ENCODE data around the gene SLC35F4. TPM values are rescaled to one million over a fixed set of nuclear protein-coding genes. Genes with fewer than 3 reads are reported as not detected.

Gene SLC35F4
- total and polyA plus RNA-seq, 2 of the 8 experiments (the other 6 are each of a cell fraction or from before 2014, with no cell fraction given) = not detected

- no peak for TF ChIP-seq CHD7 (IDR thresholded peaks at IDR 0.05; ENCODE audit: insufficient replicate concordance, low read length)
- TF ChIP-seq JUND (IDR thresholded peaks at IDR 0.05; ENCODE audit: low read length) = no peak
- no peak for TF ChIP-seq YY1 (IDR thresholded peaks at IDR 0.05; ENCODE audit: low read depth, low read length)
- no peak for TF ChIP-seq SUZ12 (IDR thresholded peaks at IDR 0.05; ENCODE audit: low read length)
- TF ChIP-seq MAFK (IDR thresholded peaks at IDR 0.05; ENCODE audit: low read depth, low read length) = no peak
- no peak for TF ChIP-seq RNF2 (IDR thresholded peaks at IDR 0.05; ENCODE audit: borderline replicate concordance, low read depth, low read length, missing control alignments, poor library complexity, severe bottlenecking)
- TF ChIP-seq SP1 (IDR thresholded peaks at IDR 0.05; ENCODE audit: low read depth, low read length) = no peak
- TF ChIP-seq CHD2 (IDR thresholded peaks at IDR 0.05; ENCODE audit: low read length) = no peak
- no peak for TF ChIP-seq GABPA (IDR thresholded peaks at IDR 0.05; ENCODE audit: borderline replicate concordance, insufficient read depth, low read length)
- no peak for TF ChIP-seq KDM1A (IDR thresholded peaks at IDR 0.05; ENCODE audit: borderline replicate concordance, low read length)
- TF ChIP-seq HDAC6 (IDR thresholded peaks at IDR 0.05; ENCODE audit: low read depth, low read length) = no peak
- TF ChIP-seq CBX8 (IDR thresholded peaks at IDR 0.05; ENCODE audit: borderline replicate concordance, low read depth, low read length) = no peak
- no peak for TF ChIP-seq CREB1 (IDR thresholded peaks at IDR 0.05)
These were observed 158.7 kb downstream of the SLC35F4 start (continued) for GRCh38 chr14:57707219-57707618.
